K562 (cell line): ENCODE results near the gene SLC5A5. TPM values are rescaled to one million over a fixed set of nuclear protein-coding genes. Genes with fewer than 3 reads are reported as not detected.
A peak's percentile ranks its signal among the peaks of the same experiment; 100 is the strongest.

ENCODE experiments used
- BDP1 ChIP-seq: IDR thresholded peaks from 3 replicates; pipeline ENCODE4 v1.6.1; 2011; ENCODE audit not compliant: insufficient read length, insufficient read depth
- HNRNPUL1 ChIP-seq: fragments of 200-400 bp; formaldehyde crosslinking; IDR thresholded peaks from 2 replicates; pipeline ENCODE4 v1.6.1; 2017; ENCODE audit warnings: low read length
- KDM1A ChIP-seq, 2 experiments: fragments of 450-650 bp; IDR thresholded peaks; 2 replicates each; pipeline ENCODE4 v1.6.1; 2016; ENCODE audit warnings: mild to moderate bottlenecking in 2 of 2
- NCOR1 ChIP-seq: fragments of 450-650 bp; IDR thresholded peaks from 2 replicates; pipeline ENCODE4 v1.6.1; 2016; ENCODE audit warnings: mild to moderate bottlenecking, moderate library complexity
- POLR2AphosphoS2 ChIP-seq: IDR thresholded peaks from 2 replicates; pipeline ENCODE4 v1.6.1; 2012; ENCODE audit warnings: low read length, improper control_type of control experiment
- PPARD ChIP-seq: fragments of 250-450 bp; sonication (Bioruptor Pico); IDR thresholded peaks from 2 replicates; pipeline ENCODE4 v1.8.0; 2022; ENCODE audit warnings: inconsistent platforms, mild to moderate bottlenecking, moderate library complexity
- SRSF9 ChIP-seq: fragments of 200-400 bp; formaldehyde crosslinking; IDR thresholded peaks from 2 replicates; pipeline ENCODE4 v1.6.1; 2017; ENCODE audit warnings: low read depth, low read length, borderline replicate concordance
- TAF1 ChIP-seq: IDR thresholded peaks from 2 replicates; pipeline ENCODE4 v1.6.1; 2011; ENCODE audit warnings: mild to moderate bottlenecking, low read length, moderate library complexity; ENCODE audit not compliant: insufficient read depth, control insufficient read depth, severe bottlenecking; ENCODE audit errors: extremely low read depth
- YY1 ChIP-seq, 3 experiments: IDR thresholded peaks; 2 replicates each; pipeline ENCODE4 v1.6.1; 2011; ENCODE audit warnings: low read length in 2 of 3, mild to moderate bottlenecking in 2 of 3, moderate library complexity in 2 of 3, borderline replicate concordance in 1 of 3, control low read depth in 1 of 3, low read depth in 1 of 3; ENCODE audit not compliant: insufficient read depth in 3 of 3, insufficient replicate concordance in 2 of 3, control insufficient read depth in 1 of 3, insufficient read length in 1 of 3; ENCODE audit errors: extremely low read depth in 1 of 3
- ZBTB43 ChIP-seq: sonication (generic); formaldehyde crosslinking; IDR thresholded peaks from 2 replicates; pipeline ENCODE4 v1.8.0; 2023; ENCODE audit warnings: mild to moderate bottlenecking, missing genetic modification reagents
- ZBTB8A ChIP-seq: fragments of 450-650 bp; IDR thresholded peaks from 2 replicates; pipeline ENCODE4 v1.6.1; 2018; ENCODE audit warnings: mild to moderate bottlenecking, moderate library complexity; ENCODE audit not compliant: partially characterized antibody
- ZC3H4 ChIP-seq: sonication (generic); formaldehyde crosslinking; IDR thresholded peaks from 2 replicates; pipeline ENCODE4 v1.9.0; 2021; ENCODE audit warnings: missing genetic modification reagents, borderline replicate concordance
- ZNF197 ChIP-seq: fragments of 200-800 bp; sonication (Bioruptor generic); IDR thresholded peaks from 2 replicates; pipeline ENCODE4 v1.6.1; 2016; ENCODE audit warnings: low read depth, missing genetic modification characterization, missing compliant biosample characterization
- ZNF232 ChIP-seq: sonication (generic); formaldehyde crosslinking; IDR thresholded peaks from 2 replicates; pipeline ENCODE4 v1.8.0; 2022; ENCODE audit warnings: mild to moderate bottlenecking, missing genetic modification reagents
- ZNF24 ChIP-seq: fragments of 450-650 bp; IDR thresholded peaks from 2 replicates; pipeline ENCODE4 v1.6.1; 2016
- ZNF253 ChIP-seq: fragments of 250-450 bp; sonication (Bioruptor Pico); conservative IDR thresholded peaks from 2 replicates; pipeline ENCODE4 v1.6.1; 2021; ENCODE audit warnings: mild to moderate bottlenecking
- ZNF551 ChIP-seq: fragments of 250-450 bp; sonication (Bioruptor Pico); IDR thresholded peaks from 2 replicates; pipeline ENCODE4 v1.5.0; 2021; ENCODE audit warnings: mild to moderate bottlenecking, moderate library complexity
- ZNF57 ChIP-seq: fragments of 450-650 bp; formaldehyde crosslinking; IDR thresholded peaks from 2 replicates; pipeline ENCODE4 v1.4.0; 2020; ENCODE audit warnings: mild to moderate bottlenecking, moderate library complexity
- ZNF717 ChIP-seq: fragments of 250-450 bp; sonication (Bioruptor Pico); IDR thresholded peaks from 2 replicates; pipeline ENCODE4 v1.5.0; 2021
- polyA plus RNA-seq, 8 experiments: library from polyadenylated mRNA; depleted of rRNA in 4 of 8; stranded (reverse) in 5 of 8; unstranded in 3 of 8; fragments of >200 nt; fragmentation: Nextera tagmentation in 2 of 8; fragmentation: Illumina TruSeq in 1 of 8; extraction: Ambion mirVana in 2 of 8; extraction: Trizol in 1 of 8; gene quantifications; 2 replicates each; pipeline versions ENCODE4 v1.2.1 to v1.2.3, GENCODE V29; 2011 to 2014; ENCODE audit warnings: inconsistent platforms in 1 of 8, missing spikeins in 1 of 8
- total RNA-seq, 7 experiments: library from RNA; depleted of rRNA in 6 of 7; stranded (reverse); fragments of >200 nt in 6 of 7; fragmentation: Illumina TruSeq in 2 of 7; extraction: Trizol in 2 of 7; gene quantifications; 2 replicates each; pipeline versions ENCODE4 v1.2.1 to v1.2.3, GENCODE V29; 2011 to 2021; ENCODE audit warnings: low replicate concordance in 1 of 7
- TF ChIP-seq, protein P1 (sequence below): sonication (generic); formaldehyde crosslinking; IDR thresholded peaks from 2 replicates; pipeline ENCODE4 v1.8.1; 2023; ENCODE audit warnings: mild to moderate bottlenecking, missing genetic modification reagents
- TF ChIP-seq, protein P2 (sequence below): sonication (generic); formaldehyde crosslinking; IDR thresholded peaks from 2 replicates; pipeline ENCODE4 v1.9.0; 2022; ENCODE audit warnings: mild to moderate bottlenecking, missing genetic modification reagents
- TF ChIP-seq, protein P3 (sequence below): sonication (generic); formaldehyde crosslinking; IDR thresholded peaks from 2 replicates; pipeline ENCODE4 v1.8.1; 2023; ENCODE audit warnings: mild to moderate bottlenecking, missing genetic modification reagents

Gene SLC5A5
- total and polyA plus RNA-seq, 9 of the 15 experiments (the other 6 are each of a cell fraction or from before 2014, with no cell fraction given) = 0.10 to 0.73 (median 0.23) TPM

DNA sequence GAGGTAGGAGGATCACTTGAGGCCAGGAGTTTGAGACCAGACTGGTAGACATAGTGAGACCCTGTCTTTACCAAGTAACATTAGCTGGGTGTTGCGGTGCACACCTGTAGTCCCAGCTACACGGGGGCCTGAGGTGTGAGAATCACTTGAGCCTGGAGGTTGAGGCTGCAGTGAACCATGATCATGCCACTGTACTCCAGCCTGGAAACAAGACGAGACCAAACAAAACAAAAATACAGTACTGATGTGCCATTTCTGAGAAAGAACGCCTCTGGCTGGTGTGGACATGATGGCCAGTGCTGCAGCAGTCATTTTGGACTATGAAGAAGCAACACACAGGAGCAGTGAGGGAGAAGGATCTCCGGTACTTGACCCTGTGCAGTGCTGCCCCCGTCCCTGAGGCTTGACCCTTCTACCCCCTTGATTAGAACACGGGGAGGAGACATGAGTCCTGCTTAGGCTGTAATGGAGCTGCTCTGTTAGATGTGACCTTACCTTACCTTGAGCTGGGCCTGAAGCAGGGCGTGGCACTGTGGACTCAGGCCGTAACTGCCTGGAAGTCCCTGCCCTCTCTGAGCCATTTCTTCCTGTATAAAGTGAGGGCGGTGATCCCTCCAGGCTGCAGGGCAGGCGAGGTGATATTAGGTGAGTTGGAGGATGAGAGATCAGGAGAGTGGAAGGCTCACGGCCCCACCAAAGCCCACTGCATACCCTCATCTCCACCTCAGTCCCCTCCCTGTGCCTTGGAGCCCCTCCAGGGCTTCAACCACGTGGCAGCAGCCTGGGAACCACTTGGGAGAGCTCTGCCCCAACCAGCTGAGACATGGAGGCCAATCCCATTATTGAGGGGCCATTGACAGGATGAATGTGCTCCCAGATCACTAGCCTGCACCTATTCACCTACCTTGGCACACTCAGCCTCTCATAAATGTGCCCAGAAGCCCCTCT, 6.1 kb upstream of the SLC5A5 start (continued):
- TF ChIP-seq ZNF24 (0 out of 2 replicates have a peak, but pooled peaks have one; percentile 23), NCOR1 (peak; percentile 39), ZNF197 (CRISPR knock-in tag) (no peak), ZNF253 (CRISPR knock-in tag) (no peak), ZNF232 (0 out of 2 replicates have a peak, but pooled peaks have one; percentile 24), BDP1 (no peak), ZBTB8A (no peak), ZNF551 (no peak), ZNF717 (CRISPR knock-in tag) (no peak), POLR2AphosphoS2 (peak; percentile 95), SRSF9 (no peak), PPARD (no peak), ZBTB43 (0 out of 2 replicates have a peak, but pooled peaks have one; percentile 22), HNRNPUL1 (peak; percentile 87; the same call in 1 of the 2 replicates), TAF1 (no peak), ZC3H4 (CRISPR knock-in tag) (peak; percentile 36; the same call in 1 of the 2 replicates), ZNF57 (CRISPR knock-in tag) (no peak), KDM1A (IDR thresholded peaks at IDR 0.05) (peak in 1 of 2 experiments; percentile 9; a peak in 1 of 4 replicates), YY1 (IDR thresholded peaks at IDR 0.05; ENCODE audit: borderline replicate concordance in 1 of 3, control insufficient read depth in 1 of 3, extremely low read depth in 1 of 3, insufficient read depth in 3 of 3, insufficient read length in 1 of 3, insufficient replicate concordance in 2 of 3, low read depth in 1 of 3, low read length in 2 of 3) (peak in 1 of 3 experiments; percentile 60)
- TF ChIP-seq, protein P1, sequence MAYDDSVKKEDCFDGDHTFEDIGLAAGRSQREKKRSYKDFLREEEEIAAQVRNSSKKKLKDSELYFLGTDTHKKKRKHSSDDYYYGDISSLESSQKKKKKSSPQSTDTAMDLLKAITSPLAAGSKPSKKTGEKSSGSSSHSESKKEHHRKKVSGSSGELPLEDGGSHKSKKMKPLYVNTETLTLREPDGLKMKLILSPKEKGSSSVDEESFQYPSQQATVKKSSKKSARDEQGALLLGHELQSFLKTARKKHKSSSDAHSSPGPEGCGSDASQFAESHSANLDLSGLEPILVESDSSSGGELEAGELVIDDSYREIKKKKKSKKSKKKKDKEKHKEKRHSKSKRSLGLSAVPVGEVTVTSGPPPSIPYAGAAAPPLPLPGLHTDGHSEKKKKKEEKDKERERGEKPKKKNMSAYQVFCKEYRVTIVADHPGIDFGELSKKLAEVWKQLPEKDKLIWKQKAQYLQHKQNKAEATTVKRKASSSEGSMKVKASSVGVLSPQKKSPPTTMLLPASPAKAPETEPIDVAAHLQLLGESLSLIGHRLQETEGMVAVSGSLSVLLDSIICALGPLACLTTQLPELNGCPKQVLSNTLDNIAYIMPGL = 0 out of 2 replicates have a peak, but pooled peaks have one; percentile 38
- TF ChIP-seq, protein P2, sequence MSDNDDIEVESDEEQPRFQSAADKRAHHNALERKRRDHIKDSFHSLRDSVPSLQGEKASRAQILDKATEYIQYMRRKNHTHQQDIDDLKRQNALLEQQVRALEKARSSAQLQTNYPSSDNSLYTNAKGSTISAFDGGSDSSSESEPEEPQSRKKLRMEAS (CRISPR knock-in tag) = peak; percentile 86
- TF ChIP-seq, protein P3, sequence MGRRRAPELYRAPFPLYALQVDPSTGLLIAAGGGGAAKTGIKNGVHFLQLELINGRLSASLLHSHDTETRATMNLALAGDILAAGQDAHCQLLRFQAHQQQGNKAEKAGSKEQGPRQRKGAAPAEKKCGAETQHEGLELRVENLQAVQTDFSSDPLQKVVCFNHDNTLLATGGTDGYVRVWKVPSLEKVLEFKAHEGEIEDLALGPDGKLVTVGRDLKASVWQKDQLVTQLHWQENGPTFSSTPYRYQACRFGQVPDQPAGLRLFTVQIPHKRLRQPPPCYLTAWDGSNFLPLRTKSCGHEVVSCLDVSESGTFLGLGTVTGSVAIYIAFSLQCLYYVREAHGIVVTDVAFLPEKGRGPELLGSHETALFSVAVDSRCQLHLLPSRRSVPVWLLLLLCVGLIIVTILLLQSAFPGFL (CRISPR knock-in tag) = no peak
